Neural progenitor cell (in vitro differentiated cells): ENCODE results near the gene PRR19.

Experiments used
- EZH2 ChIP-seq: fragments of 200-600 bp; sonication (generic); IDR thresholded peaks from 2 replicates; pipeline ENCODE4 v1.6.1; 2017; ENCODE audit warnings: antibody characterized with exemption, mild to moderate bottlenecking, moderate library complexity
- TF ChIP-seq, protein P1 (sequence below): fragments of 200-600 bp; sonication (generic); IDR thresholded peaks from 2 replicates; pipeline ENCODE4 v1.5.1; 2017; ENCODE audit warnings: antibody characterized with exemption, mild to moderate bottlenecking

DNA sequence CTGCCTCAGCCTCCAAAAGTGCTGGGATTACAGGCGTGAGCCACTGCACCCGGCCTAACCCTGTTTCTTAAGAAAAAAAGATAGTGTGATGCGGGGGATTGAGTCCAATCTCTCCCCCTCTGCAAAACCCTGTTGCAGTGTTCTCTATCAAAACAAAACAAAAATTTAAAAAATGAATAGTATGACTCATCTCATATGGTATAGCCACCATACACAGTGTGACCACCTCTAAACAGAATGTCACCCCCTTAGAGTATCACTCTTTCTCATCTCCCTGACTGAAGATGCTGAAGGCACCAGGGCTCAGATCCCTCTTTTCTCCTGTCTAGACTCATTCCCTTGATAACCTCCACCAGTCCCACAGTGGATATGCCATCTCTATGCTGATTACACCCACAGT is 40.2 kb upstream of the PRR19 start:
- TF ChIP-seq, protein P1, sequence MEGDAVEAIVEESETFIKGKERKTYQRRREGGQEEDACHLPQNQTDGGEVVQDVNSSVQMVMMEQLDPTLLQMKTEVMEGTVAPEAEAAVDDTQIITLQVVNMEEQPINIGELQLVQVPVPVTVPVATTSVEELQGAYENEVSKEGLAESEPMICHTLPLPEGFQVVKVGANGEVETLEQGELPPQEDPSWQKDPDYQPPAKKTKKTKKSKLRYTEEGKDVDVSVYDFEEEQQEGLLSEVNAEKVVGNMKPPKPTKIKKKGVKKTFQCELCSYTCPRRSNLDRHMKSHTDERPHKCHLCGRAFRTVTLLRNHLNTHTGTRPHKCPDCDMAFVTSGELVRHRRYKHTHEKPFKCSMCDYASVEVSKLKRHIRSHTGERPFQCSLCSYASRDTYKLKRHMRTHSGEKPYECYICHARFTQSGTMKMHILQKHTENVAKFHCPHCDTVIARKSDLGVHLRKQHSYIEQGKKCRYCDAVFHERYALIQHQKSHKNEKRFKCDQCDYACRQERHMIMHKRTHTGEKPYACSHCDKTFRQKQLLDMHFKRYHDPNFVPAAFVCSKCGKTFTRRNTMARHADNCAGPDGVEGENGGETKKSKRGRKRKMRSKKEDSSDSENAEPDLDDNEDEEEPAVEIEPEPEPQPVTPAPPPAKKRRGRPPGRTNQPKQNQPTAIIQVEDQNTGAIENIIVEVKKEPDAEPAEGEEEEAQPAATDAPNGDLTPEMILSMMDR = no peak
- TF ChIP-seq EZH2 = no peak
